Measurements from ENCODE around the gene KSR1.

DNA sequence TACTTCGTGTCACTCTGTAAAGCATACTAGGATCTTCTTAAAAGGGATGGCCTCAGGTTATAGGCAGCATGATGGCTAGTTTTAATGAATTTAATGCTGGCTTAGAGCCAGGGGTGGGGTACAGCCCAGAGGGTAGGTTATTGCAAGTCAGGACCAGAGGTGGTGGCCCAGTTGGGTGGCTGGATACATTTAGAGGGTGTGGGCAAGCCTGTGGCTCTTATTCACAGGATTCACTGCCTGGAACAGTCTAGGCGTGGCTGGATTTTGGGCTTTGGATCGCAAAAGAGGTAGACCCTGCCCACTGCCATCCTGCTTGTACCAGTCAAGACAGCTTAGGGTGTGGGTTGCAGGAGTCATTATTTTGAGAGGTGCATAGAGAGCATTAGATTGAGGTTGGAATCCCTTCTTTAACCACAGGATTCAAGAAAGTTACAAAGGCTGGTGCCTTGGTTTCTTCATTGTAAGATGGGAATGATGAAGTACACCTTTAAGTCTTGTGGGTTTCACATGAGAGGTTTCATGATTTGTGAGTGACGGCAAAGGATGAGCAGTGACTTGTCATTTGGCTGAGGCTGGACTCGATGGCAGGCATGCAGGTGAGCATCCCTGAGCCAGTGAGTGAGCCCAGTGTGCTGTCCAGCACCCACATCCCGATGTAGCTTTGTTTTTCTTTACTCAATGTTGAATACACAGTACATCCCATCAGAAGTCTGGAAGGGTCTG lies 85.2 kb downstream of the KSR1 start:
- TF ChIP-seq CTCF (IDR thresholded peaks at IDR 0.05) (no peak), POLR2A (IDR thresholded peaks at IDR 0.05) (no peak), POLR2AphosphoS5 (IDR thresholded peaks at IDR 0.05) (no peak)

Data from breast epithelium (tissue), 3 donors.